Measurements from ENCODE around the gene STK11. TPM values are rescaled to one million over a fixed set of nuclear protein-coding genes. Genes with fewer than 3 reads are reported as not detected.

The STK11 gene
- total RNA-seq, 4 donors from 2014 or later: 52.2 to 95.7 (median 73.2) TPM

GRCh38 chr19:1236576-1236975 lies 31.0 kb downstream of the STK11 start:
- peak overlapping the region; percentile 60 to 62 (median 61) for H3K4me3 ChIP-seq
- peak overlapping the region in 1 of 4 donors; percentile 57 for H3K27ac ChIP-seq (replicated peaks in 1 of 4)
- peaks cover 48 to 75% (median 65%) of the 10 kb centered on the region in 4 donors for H3K4me1 ChIP-seq
- no peaks in the 10 kb centered on the region for H3K9me3 ChIP-seq
- WGBS: no CpG with 5 or more reads among the region's 42 CpGs
- intact Hi-C loops (cut with DNase I): no loop called here
- H3K36me3 ChIP-seq: peaks cover 0 to 3% (median 0%) of the 10 kb centered on the region in 4 donors
- no peak for DNase-seq (ENCODE audit: extremely low spot score)
- peaks cover 0 to 14% (median 2%) of the 10 kb centered on the region in 4 donors for H3K27me3 ChIP-seq
- TF ChIP-seq EP300 (IDR thresholded peaks at IDR 0.05) (no peak), CTCF (IDR thresholded peaks at IDR 0.05) (no peak), POLR2A (IDR thresholded peaks at IDR 0.05; ENCODE audit: low read depth) (no peak), POLR2AphosphoS5 (IDR thresholded peaks at IDR 0.05) (no peak)

GRCh38 chr19:1237027-1237659 lies 31.6 kb downstream of the STK11 start:
- TF ChIP-seq POLR2AphosphoS5 (IDR thresholded peaks at IDR 0.05) (no peak), EP300 (IDR thresholded peaks at IDR 0.05) (no peak), CTCF (IDR thresholded peaks at IDR 0.05) (no peak), POLR2A (IDR thresholded peaks at IDR 0.05; ENCODE audit: low read depth) (no peak)
- Histone ChIP-seq H3K9me3 (no peaks in the 10 kb centered on the region), H3K4me1 (peaks cover 47 to 73% (median 64%) of the 10 kb centered on the region in 4 donors), H3K27me3 (peaks cover 0 to 14% (median 2%) of the 10 kb centered on the region in 4 donors), H3K27ac (replicated peaks in 1 of 4) (peak overlapping the region in 1 of 4 donors; percentile 57), H3K36me3 (peaks cover 0 to 3% (median 0%) of the 10 kb centered on the region in 4 donors), H3K4me3 (peak overlapping the region; percentile 60 to 62 (median 61))
- intact Hi-C loops (cut with DNase I): no loop called here
- WGBS: 0% methylated on average over 12 of the region's 60 CpGs
- DNase-seq (ENCODE audit: extremely low spot score): no peak

- TF ChIP-seq CTCF (IDR thresholded peaks at IDR 0.05) (no peak), EP300 (IDR thresholded peaks at IDR 0.05) (no peak), POLR2A (IDR thresholded peaks at IDR 0.05; ENCODE audit: low read depth) (no peak), POLR2AphosphoS5 (IDR thresholded peaks at IDR 0.05) (no peak)
- DNase-seq (ENCODE audit: extremely low spot score): no peak
- Histone ChIP-seq H3K27ac (replicated peaks in 1 of 4) (peak within 1 kb of the TSS; percentile 91 to 100 (median 100)), H3K4me3 (peak within 1 kb of the TSS; percentile 60 to 62 (median 61)), H3K4me1 (peaks cover 47 to 73% (median 64%) of the 10 kb centered on the region in 4 donors), H3K27me3 (peaks cover 0 to 14% (median 2%) of the 10 kb centered on the region in 4 donors), H3K9me3 (no peaks in the 10 kb centered on the region), H3K36me3 (peaks cover 0 to 3% (median 0%) of the 10 kb centered on the region in 4 donors)
- 0% methylated on average over 3 of the region's 87 CpGs for WGBS
- intact Hi-C loops (cut with DNase I): no loop called here
These were observed 32.3 kb downstream of the STK11 start, which contains the start of gene CBARP for GRCh38 chr19:1237754-1238368. CBARP (minus strand) TSS chr19:1238005; CDS start chr19:1236100, 1,905 bp downstream.

- TF ChIP-seq CTCF (IDR thresholded peaks at IDR 0.05) (no peak), POLR2AphosphoS5 (IDR thresholded peaks at IDR 0.05) (no peak), POLR2A (IDR thresholded peaks at IDR 0.05; ENCODE audit: low read depth) (no peak), EP300 (IDR thresholded peaks at IDR 0.05) (no peak)
- H3K27ac ChIP-seq (replicated peaks in 1 of 4): peak overlapping the region; percentile 91 to 100 (median 100)
- H3K4me3 ChIP-seq: peak overlapping the region; percentile 60 to 62 (median 61)
- intact Hi-C loops (cut with DNase I): no loop called here
- no peaks in the 10 kb centered on the region for H3K9me3 ChIP-seq
- peaks cover 0 to 3% (median 0%) of the 10 kb centered on the region in 4 donors for H3K36me3 ChIP-seq
- peaks cover 0 to 14% (median 2%) of the 10 kb centered on the region in 4 donors for H3K27me3 ChIP-seq
- 64% methylated on average over 27 of the region's 34 CpGs for WGBS
- no peak for DNase-seq (ENCODE audit: extremely low spot score)
- peaks cover 47 to 73% (median 64%) of the 10 kb centered on the region in 4 donors for H3K4me1 ChIP-seq
These were observed 33.1 kb downstream of the STK11 start for GRCh38 chr19:1238369-1239303.
